A673 (cell line): ENCODE measurements around the gene SEMA4D.

Experiments
- CTCF ChIP-seq: fragments of 300-800, 200-600 bp; sonication (generic); conservative IDR thresholded peaks from 2 replicates; pipeline ENCODE4 v1.5.1; 2017; ENCODE audit warnings: low read depth, mild to moderate bottlenecking, antibody characterized with exemption, low read length, moderate library complexity, mixed read lengths
- EZH2 ChIP-seq: fragments of 200-600 bp; sonication (generic); IDR thresholded peaks from 2 replicates; pipeline ENCODE4 v1.6.1; 2017; ENCODE audit warnings: borderline replicate concordance, low read depth, mild to moderate bottlenecking, mixed read lengths, antibody characterized with exemption, low read length; ENCODE audit not compliant: poor library complexity, severe bottlenecking

DNA sequence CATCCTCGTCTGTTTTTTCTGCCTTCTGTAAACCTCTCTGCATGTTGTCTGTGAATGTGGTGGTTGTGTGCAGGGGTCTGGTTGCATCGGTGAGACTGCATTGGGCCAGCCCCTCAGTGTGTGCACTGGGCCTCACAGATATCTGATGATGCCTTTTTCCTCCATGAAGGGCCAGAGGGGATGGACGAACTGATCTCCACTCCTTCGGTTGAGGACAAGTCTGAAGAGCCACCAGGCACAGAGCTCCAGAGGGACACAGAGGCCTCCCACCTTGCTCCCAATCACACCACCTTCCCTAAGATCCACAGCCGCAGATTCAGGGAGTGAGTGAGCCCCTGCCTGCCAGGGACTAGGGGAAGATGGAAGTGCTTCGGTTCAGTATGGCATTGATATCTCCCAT is 148.3 kb downstream of the SEMA4D start:
- TF ChIP-seq CTCF (no peak), EZH2 (no peak)
